Limb (tissue), 2 donors: Measurements from ENCODE around the gene TRAPPC13.
"Not testable (repeated sequence)": the region's sequence is repeated elsewhere in the genome, so short reads cannot be mapped to it uniquely, and the experiment has no call there.

ENCODE experiments used
- DNase-seq, 2 donors: peaks; one replicate each; pipeline ENCODE4 v3.0.0-alpha.2; 2016; ENCODE audit errors: extremely low spot score in 2 of 2

TRAPPC13 gene

GRCh38 chr5:65676056-65676455 is 51.2 kb downstream of the TRAPPC13 start:
- not testable (repeated sequence) for DNase-seq

GRCh38 chr5:65682148-65682547 is 57.3 kb downstream of the TRAPPC13 start:
- DNase-seq, result no peak

GRCh38 chr5:65693121-65693520 is 68.3 kb downstream of the TRAPPC13 start:
- DNase-seq, result no peak

- DNase-seq, result no peak
Observed at GRCh38 chr5:65695162-65695755, 70.4 kb downstream of the TRAPPC13 start.

GRCh38 chr5:65695896-65696295 is 71.1 kb downstream of the TRAPPC13 start:
- no peak for DNase-seq

- no peak for DNase-seq
Observed at GRCh38 chr5:65696892-65697291, 72.1 kb downstream of the TRAPPC13 start.

- DNase-seq, result no peak
Observed at GRCh38 chr5:65699338-65699737, 74.5 kb downstream of the TRAPPC13 start.

- DNase-seq, result no peak
Observed at GRCh38 chr5:65702036-65702435, 77.2 kb downstream of the TRAPPC13 start.

- no peak for DNase-seq
Observed at GRCh38 chr5:65704621-65705239, 79.9 kb downstream of the TRAPPC13 start.

- no peak for DNase-seq
Observed at GRCh38 chr5:65707663-65708062, 82.8 kb downstream of the TRAPPC13 start.

GRCh38 chr5:65708145-65708544 is 83.3 kb downstream of the TRAPPC13 start:
- no peak for DNase-seq
